DOHH2 (cell line): ENCODE data around the gene FRMD4B.

Experiments used
- H3F3A ChIP-seq: fragments of 200-600 bp; sonication (generic), shearing (Covaris generic); 2 replicates; pipeline ENCODE4 v1.6.0; 2016; ENCODE audit warnings: antibody characterized with exemption, mild to moderate bottlenecking; ENCODE audit not compliant: control insufficient read depth, insufficient read depth
- H3K27ac ChIP-seq: fragments of 200-600 bp; sonication (generic); 2 replicates; pipeline ENCODE4 v1.5.1; 2014; ENCODE audit warnings: low read depth, mild to moderate bottlenecking, low read length, moderate library complexity
- H3K27me3 ChIP-seq: fragments of 200-600 bp; sonication (generic); 2 replicates; pipeline ENCODE4 v1.6.1; 2014; ENCODE audit warnings: mild to moderate bottlenecking, low read length, mixed read lengths; ENCODE audit not compliant: control insufficient read depth
- H3K36me3 ChIP-seq: fragments of 200-600 bp; sonication (generic); 2 replicates; pipeline ENCODE4 v1.6.1; 2014; ENCODE audit warnings: mild to moderate bottlenecking, low read length, moderate library complexity, mixed read lengths; ENCODE audit not compliant: control insufficient read depth
- H3K4me1 ChIP-seq: fragments of 200-600 bp; sonication (generic); 2 replicates; pipeline ENCODE4 v1.6.1; 2014; ENCODE audit warnings: mild to moderate bottlenecking, low read length, mixed read lengths; ENCODE audit not compliant: control insufficient read depth
- H3K4me2 ChIP-seq: fragments of 200-600 bp; sonication (generic); 2 replicates; pipeline ENCODE4 v1.6.0; 2014; ENCODE audit warnings: mild to moderate bottlenecking, low read length, moderate library complexity
- H3K4me3 ChIP-seq: fragments of 200-600 bp; sonication (generic); 2 replicates; pipeline ENCODE4 v1.5.1; 2014; ENCODE audit warnings: mild to moderate bottlenecking, low read length, mixed read lengths
- H3K79me2 ChIP-seq: fragments of 200-600 bp; sonication (generic); 2 replicates; pipeline ENCODE4 v1.6.1; 2014; ENCODE audit warnings: mild to moderate bottlenecking, low read length, mixed read lengths; ENCODE audit not compliant: control insufficient read depth
- H3K9me2 ChIP-seq: fragments of 200-600 bp; sonication (generic); replicated peaks from 2 replicates; pipeline ENCODE4 v1.6.1; 2014; ENCODE audit warnings: mild to moderate bottlenecking, low read length, mixed read lengths; ENCODE audit not compliant: control insufficient read depth
- H3K9me3 ChIP-seq: fragments of 200-600 bp; sonication (generic); 2 replicates; pipeline ENCODE4 v1.6.1; 2014; ENCODE audit warnings: antibody characterized with exemption, low read length, mixed read lengths; ENCODE audit not compliant: control insufficient read depth, insufficient read depth
- H4K20me1 ChIP-seq: fragments of 200-600 bp; sonication (generic); 2 replicates; pipeline ENCODE4 v1.6.0; 2014; ENCODE audit warnings: low read depth, mild to moderate bottlenecking, antibody characterized with exemption, low read length, moderate library complexity; ENCODE audit not compliant: control insufficient read depth, insufficient read depth
- CTCF ChIP-seq: fragments of 200-600 bp; sonication (generic); IDR thresholded peaks from one replicate; pipeline ENCODE4 v1.5.1; 2014; ENCODE audit warnings: antibody characterized with exemption, mild to moderate bottlenecking, low read depth, low read length; ENCODE audit not compliant: poor library complexity, severe bottlenecking
- EZH2phosphoT487 ChIP-seq: fragments of 200-600 bp; sonication (generic); IDR thresholded peaks from 2 replicates; pipeline ENCODE4 v1.6.1; 2017; ENCODE audit warnings: borderline replicate concordance, mild to moderate bottlenecking, antibody characterized with exemption, low read length, moderate library complexity, mixed read lengths

The FRMD4B gene

DNA sequence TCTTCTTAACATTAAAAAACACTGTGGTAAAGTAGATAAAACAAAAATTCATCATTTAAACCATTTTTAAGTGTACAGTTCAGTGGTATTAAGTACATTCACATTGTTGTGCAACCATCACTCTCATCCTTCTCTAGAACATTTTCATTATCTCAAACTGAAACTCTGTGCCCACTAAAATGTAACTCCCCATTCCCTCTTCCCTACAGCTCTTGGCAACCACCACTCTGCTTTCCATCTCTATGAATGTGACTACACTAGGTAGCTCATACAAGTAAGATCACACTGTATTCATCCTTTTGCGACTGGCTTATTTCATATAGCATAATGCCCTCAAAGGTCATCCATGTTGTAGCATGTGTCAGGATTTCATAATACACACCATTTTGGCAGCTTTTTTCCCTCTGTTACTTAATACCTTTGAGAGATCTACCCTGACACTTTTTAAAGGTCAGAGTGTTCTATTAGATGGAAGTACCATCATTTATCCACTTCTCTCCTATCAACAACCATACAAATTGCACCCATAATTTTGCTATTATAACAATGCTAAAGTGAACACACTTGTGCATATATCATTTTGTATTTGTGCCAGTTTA, 42.9 kb upstream of the FRMD4B start:
- Histone ChIP-seq H3F3A (no peaks in the 10 kb centered on the region), H3K9me2 (no peaks in the 10 kb centered on the region)
- TF ChIP-seq EZH2phosphoT487 (no peak), CTCF (no peak)

DNA sequence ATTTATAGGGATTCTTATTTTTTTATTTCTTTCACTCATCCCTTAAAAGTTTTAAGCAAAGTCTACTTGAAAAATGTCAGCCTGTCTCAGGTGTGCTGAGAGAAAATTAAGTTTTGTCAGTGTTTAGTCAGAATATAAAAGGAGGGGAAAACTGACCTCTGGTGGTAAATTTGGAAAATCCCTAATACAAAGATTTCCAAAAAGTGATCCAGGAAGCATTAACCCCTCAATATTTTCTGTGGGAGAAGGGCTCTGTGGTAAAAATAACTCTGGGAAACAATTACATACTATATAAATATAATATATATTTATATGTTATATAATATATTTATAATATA, 41.0 kb upstream of the FRMD4B start:
- no peaks in the 10 kb centered on the region for H4K20me1 ChIP-seq
- no peak overlapping the region for H3K27ac ChIP-seq
- H3K9me2 ChIP-seq = no peaks in the 10 kb centered on the region
- H3K27me3 ChIP-seq = no peaks in the 10 kb centered on the region; the same call in 1 of the 2 replicates
- no peaks in the 10 kb centered on the region for H3K36me3 ChIP-seq
- no peaks in the 10 kb centered on the region for H3K79me2 ChIP-seq
- no peaks in the 10 kb centered on the region for H3K9me3 ChIP-seq
- no peak overlapping the region for H3K4me2 ChIP-seq
- H3F3A ChIP-seq = no peaks in the 10 kb centered on the region
- no peak for TF ChIP-seq CTCF
- no peak for TF ChIP-seq EZH2phosphoT487
- H3K4me3 ChIP-seq = no peak overlapping the region
- no peaks in the 10 kb centered on the region for H3K4me1 ChIP-seq

More for the DNA sequence above, 42.9 kb upstream of the FRMD4B start:
- H3K4me2 ChIP-seq = no peak overlapping the region
- no peaks in the 10 kb centered on the region for H3K9me3 ChIP-seq
- H3K27me3 ChIP-seq = no peaks in the 10 kb centered on the region; the same call in 1 of the 2 replicates
- no peaks in the 10 kb centered on the region for H3K79me2 ChIP-seq
- no peaks in the 10 kb centered on the region for H4K20me1 ChIP-seq
- H3K36me3 ChIP-seq = no peaks in the 10 kb centered on the region
- H3K27ac ChIP-seq = no peak overlapping the region
- H3K4me1 ChIP-seq = no peaks in the 10 kb centered on the region
- no peak overlapping the region for H3K4me3 ChIP-seq

DNA sequence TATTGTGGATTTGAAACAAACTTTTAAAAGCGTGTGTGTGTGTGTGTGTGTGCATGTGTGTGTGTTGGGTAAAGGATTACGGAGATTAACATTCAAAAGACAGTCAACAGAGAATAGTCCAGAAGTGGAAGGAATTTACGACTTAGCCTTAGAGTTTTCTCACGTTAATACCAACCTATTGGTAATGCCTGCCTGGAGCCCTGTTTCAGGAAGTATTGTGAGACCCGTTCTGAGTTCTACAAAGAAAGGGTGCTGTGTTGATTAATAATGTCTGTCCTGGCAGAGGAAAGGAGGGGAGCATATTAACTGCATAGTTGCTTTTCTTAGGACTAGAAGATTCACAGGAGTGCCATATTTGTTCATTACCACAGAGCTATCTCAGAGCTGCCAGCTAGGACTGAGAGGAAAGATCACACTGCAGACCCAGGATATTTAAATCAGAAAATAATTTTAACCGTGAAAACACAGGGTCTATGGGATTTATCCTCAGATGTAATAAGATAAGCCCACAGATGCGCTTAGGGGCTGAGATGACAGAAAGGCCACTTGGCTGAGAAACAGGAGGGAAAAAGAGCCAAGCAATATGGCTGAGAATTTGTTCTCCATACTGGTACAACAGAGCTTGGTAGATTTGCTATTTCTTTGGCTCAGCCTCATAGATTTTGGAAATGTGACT, 40.5 kb upstream of the FRMD4B start:
- TF ChIP-seq EZH2phosphoT487 (no peak), CTCF (no peak)

More for the DNA sequence above, 40.5 kb upstream of the FRMD4B start:
- Histone ChIP-seq H3K9me3 (no peaks in the 10 kb centered on the region), H3K36me3 (no peaks in the 10 kb centered on the region), H3K9me2 (no peaks in the 10 kb centered on the region), H3K79me2 (no peaks in the 10 kb centered on the region), H3K4me1 (no peaks in the 10 kb centered on the region), H4K20me1 (no peaks in the 10 kb centered on the region), H3K4me3 (no peak overlapping the region), H3K4me2 (no peak overlapping the region), H3K27ac (no peak overlapping the region), H3F3A (no peaks in the 10 kb centered on the region), H3K27me3 (no peaks in the 10 kb centered on the region; the same call in 1 of the 2 replicates)
